ENCODE measurements around the gene CAMK2A. TPM values are rescaled to one million over a fixed set of nuclear protein-coding genes. Genes with fewer than 3 reads are reported as not detected.

Gene CAMK2A
- total RNA-seq, 1 donor from 2014 or later, result 42.6 TPM

DNA sequence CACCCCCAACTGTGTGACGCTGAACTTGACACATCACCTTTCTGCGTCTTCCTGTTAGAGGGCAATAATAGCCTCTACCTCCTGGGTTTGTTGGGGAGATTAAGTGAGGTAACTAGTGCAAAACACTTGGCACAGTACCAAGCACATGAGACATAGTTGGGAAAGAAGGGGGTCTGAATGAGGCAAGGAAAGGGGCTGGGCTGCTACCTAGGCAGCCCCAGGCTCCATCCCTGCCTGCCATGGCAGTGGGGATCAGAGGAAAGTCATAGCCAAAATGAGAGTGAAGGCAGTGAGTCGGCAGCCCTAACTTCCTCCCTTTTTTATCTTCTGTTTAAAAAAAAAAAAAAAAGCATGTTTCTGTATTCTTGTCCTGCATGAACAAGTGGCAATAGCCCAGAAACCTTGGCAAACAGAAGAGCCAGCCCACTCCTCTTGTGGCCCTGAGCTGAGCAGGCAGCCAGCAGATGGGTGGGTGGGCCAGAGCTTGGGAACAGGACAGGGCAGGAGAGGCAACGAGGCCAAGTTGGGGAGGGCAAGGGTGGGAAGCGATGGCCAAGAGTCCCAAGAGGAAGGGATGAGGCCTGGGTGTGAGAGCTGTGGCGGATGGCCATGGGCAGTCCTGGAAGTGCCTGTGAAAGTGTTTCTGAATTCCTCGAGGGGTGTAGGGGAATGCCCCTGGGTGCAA lies 11.4 kb downstream of the CAMK2A start:
- DNase-seq, result no peak

- DNase-seq, result no peak
Measured at GRCh38 chr5:150277043-150277442, 12.5 kb downstream of the CAMK2A start.

DNA sequence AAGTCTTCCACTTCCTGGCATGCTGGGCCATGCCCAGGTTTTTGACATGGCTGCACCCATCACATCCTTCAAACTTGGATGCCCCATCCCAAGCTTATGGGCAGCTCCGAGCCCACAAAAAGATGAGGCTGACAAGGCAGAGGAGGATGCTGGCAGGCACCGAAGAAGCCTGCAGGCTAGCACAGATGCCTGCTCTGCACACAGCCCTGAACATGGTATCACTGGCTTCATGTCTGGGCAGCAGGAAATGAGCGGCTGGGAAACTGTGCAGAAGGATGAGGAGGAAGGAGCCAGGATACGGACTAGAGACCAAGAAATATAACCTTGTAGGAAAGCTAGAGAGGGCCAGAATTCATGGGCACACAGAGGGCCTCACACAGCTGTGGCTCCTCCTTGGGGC lies 14.8 kb downstream of the CAMK2A start:
- no peak for DNase-seq

GRCh38 chr5:150272531-150272930 lies 17.0 kb downstream of the CAMK2A start:
- peak; percentile 57 for DNase-seq

GRCh38 chr5:150271923-150272322 lies 17.6 kb downstream of the CAMK2A start:
- DNase-seq, result no peak

DNA sequence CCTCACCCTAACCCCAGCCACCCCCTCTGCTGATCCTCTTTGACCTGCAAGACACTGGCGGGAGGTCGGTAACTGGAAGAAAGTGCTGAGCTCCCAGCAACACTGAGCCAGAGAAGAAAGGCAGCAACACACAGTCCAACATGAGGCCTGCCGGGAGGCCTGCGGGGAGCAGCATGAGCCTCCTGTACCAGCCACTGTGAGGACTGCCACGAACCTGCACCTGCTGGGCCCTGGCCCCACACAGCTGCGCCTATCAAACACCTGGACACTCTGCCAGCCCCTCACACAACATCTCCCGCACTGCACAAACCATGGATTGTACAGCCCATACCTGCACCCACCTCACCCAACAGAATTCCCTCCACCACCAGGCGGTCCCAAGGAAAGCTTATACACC lies 18.3 kb downstream of the CAMK2A start:
- no peak for DNase-seq

DNA sequence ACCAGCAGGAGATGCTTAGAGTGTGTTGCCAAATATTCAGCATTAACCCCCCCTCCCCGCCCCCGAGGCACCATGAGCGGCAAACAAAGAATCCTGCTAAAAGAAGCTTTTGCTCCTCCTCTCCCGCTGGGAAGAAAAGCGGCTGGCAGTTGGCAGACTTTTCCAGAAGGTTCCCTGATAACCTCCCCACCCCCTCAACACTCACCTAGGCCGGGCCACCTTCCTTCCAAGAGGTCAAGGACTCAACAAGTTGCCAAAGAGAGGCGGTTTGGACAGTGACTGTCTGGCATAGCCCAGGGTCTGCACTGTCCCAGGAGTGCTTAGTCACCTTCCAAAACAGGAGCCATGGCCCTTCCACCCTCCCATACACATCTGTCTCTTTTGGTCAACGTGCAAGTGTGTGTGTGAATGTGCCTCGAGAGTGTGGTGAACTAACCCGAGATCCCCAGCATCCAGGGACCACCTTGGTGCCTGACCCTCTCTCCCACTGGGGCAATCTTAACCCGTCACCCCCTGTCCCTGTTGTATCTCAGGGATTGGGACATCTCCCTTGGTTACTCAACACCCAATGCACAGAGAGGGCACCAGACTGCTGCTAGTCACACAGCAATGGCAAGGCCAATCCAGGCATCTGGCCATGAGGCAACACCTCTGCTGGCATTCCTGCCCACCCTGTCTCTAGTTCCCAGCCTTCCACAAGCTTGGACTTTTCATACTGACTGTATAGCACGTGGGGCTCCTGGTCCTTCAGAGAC lies 18.9 kb downstream of the CAMK2A start:
- DNase-seq, result no peak

GRCh38 chr5:150266871-150267291 lies 22.7 kb downstream of the CAMK2A start:
- DNase-seq, result peak; percentile 71

GRCh38 chr5:150265870-150266383 lies 23.6 kb downstream of the CAMK2A start:
- no peak for DNase-seq

DNA sequence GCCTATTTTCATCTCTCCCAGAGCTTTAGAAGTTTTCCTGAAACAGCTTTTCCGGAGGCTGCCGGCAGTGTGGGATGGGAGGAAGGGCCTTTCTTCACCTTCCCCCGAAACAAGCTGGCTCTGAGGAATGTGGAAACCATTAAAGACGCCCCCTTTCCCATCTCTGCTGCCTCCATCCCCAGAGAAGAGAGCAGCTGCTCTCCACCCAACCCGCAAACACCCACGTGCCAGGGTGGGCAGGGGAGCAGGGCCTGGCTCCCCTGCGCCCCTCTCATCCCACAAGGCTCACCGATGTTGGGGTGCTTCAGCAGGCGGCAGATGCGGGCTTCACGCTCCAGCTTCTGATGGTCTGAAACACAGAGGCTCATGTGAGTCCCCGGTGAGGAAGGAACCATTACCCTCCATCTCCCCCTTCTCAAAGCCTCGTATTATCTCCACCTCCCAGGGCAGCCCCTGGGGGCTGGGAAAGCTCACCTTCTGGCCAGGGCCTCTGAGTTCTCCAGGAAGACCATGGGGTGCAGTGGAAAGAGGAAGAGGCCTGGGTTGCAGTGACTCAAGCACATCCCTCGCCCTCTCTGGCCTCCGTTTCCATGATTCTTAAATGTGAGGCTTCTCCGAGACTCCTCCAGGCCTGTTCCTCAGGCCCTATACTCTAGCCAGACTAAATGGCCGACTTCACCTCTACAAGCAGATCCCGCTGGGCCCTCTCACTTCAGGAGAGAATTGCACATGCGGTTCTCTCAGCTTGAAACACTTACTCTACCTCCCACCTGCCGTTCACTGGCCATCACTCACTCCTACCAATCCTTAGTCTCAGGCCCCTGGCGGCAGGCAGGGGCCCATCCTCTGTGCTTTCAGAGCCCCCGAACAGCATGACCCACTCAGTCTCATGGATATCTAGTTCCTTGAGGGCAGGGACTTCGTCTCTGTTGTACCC lies 24.6 kb downstream of the CAMK2A start:
- DNase-seq, result no peak

GRCh38 chr5:150263801-150264621 lies 25.6 kb downstream of the CAMK2A start:
- peak; percentile 45 for DNase-seq

GRCh38 chr5:150263375-150263775 lies 26.2 kb downstream of the CAMK2A start:
- no peak for DNase-seq

- no peak for DNase-seq
Measured at GRCh38 chr5:150262502-150262901, 27.1 kb downstream of the CAMK2A start.

GRCh38 chr5:150261231-150261630 lies 28.3 kb downstream of the CAMK2A start:
- DNase-seq, result no peak

- DNase-seq, result peak; percentile 52
Measured at GRCh38 chr5:150258130-150258529, 31.4 kb downstream of the CAMK2A start.

- DNase-seq, result no peak
Measured at GRCh38 chr5:150257424-150257823, 32.1 kb downstream of the CAMK2A start.

GRCh38 chr5:150256410-150257064 lies 33.0 kb downstream of the CAMK2A start:
- no peak for DNase-seq

- DNase-seq, result no peak
Measured at GRCh38 chr5:150255659-150256409, 33.7 kb downstream of the CAMK2A start.

- no peak for DNase-seq
Measured at GRCh38 chr5:150254774-150255173, 34.8 kb downstream of the CAMK2A start.

DNA sequence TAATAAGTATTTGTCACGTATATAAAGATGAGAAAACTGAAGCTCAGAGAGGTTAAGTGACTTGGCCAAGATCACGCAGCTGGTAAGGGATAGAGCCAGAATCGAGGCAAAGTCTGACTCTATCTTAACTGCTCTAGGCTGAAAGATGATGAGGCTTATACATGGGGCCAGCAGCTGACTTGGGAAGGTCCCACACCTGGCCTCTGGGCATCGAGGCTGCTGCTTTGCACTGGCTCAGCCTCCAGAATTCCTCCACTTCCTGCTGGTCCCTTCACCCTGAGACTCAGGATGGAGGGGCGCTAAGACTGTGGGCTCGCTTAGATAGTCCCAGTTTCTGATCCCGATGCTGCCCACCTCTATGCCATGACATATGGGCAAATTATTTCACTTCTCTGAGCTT lies 35.2 kb downstream of the CAMK2A start:
- no peak for DNase-seq
